Astrocyte (in vitro differentiated cells and primary cell): ENCODE results near the gene SPTBN2.

Experiments
- EZH2 ChIP-seq: IDR thresholded peaks from 2 replicates; pipeline ENCODE4 v1.6.1; 2012; ENCODE audit warnings: mild to moderate bottlenecking, low read length, inconsistent platforms; ENCODE audit not compliant: insufficient read depth
- TF ChIP-seq, protein P1 (sequence below): IDR thresholded peaks from 2 replicates; pipeline ENCODE4 v1.5.1; 2011; ENCODE audit warnings: low read depth, mild to moderate bottlenecking, inconsistent platforms, low read length, moderate library complexity; ENCODE audit not compliant: insufficient read depth

DNA sequence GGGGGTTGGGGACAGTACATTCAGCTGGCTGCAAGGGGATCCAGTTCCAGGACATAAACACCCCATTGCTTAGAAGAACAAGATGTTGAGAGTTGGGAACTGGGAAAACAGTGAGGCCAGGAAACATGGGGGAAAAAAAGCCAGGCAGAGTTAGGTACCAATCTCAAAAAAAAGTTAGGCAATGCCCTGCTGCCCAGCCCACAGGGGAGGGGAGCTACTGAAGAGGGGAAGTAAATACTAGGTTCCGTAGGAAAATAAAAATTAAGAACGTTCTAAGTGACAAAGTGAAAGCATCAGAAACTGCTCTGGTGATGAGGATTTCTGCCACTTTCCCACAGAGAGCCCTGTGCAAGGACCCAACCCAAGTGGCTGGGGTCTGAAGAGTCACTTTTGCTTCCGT is 12.0 kb downstream of the SPTBN2 start:
- TF ChIP-seq, protein P1, sequence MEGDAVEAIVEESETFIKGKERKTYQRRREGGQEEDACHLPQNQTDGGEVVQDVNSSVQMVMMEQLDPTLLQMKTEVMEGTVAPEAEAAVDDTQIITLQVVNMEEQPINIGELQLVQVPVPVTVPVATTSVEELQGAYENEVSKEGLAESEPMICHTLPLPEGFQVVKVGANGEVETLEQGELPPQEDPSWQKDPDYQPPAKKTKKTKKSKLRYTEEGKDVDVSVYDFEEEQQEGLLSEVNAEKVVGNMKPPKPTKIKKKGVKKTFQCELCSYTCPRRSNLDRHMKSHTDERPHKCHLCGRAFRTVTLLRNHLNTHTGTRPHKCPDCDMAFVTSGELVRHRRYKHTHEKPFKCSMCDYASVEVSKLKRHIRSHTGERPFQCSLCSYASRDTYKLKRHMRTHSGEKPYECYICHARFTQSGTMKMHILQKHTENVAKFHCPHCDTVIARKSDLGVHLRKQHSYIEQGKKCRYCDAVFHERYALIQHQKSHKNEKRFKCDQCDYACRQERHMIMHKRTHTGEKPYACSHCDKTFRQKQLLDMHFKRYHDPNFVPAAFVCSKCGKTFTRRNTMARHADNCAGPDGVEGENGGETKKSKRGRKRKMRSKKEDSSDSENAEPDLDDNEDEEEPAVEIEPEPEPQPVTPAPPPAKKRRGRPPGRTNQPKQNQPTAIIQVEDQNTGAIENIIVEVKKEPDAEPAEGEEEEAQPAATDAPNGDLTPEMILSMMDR = no peak
- no peak for TF ChIP-seq EZH2
